PFSK-1 (cell line): ENCODE measurements around the gene ATG4A.

Experiments
- FOXP2 ChIP-seq: optimal IDR thresholded peaks from 2 replicates; pipeline ENCODE3; 2011; ENCODE audit warnings: borderline replicate concordance, control low read depth, inconsistent platforms; ENCODE audit not compliant: insufficient read depth; ENCODE audit errors: extremely low read length, extremely low read depth
- POLR2AphosphoS5 ChIP-seq: IDR thresholded peaks from 2 replicates; pipeline ENCODE4 v1.6.1; 2012; ENCODE audit warnings: low read depth, mild to moderate bottlenecking, control low read depth, low read length, moderate library complexity
- SIN3A ChIP-seq: IDR thresholded peaks from 2 replicates; pipeline ENCODE4 v1.6.1; 2012; ENCODE audit warnings: mild to moderate bottlenecking, low read length, moderate library complexity, borderline replicate concordance; ENCODE audit not compliant: insufficient read depth
- TAF1 ChIP-seq: IDR thresholded peaks from 2 replicates; pipeline ENCODE4 v1.6.1; 2012; ENCODE audit warnings: low read length, control low read depth, borderline replicate concordance; ENCODE audit not compliant: insufficient read depth
- TF ChIP-seq, protein P1 (sequence below), 2 experiments: IDR thresholded peaks; 2 replicates each; pipeline versions ENCODE4 v1.6.1 to v1.8.0; 2011 to 2012; ENCODE audit warnings: low read depth in 2 of 2, low read length in 2 of 2, control low read depth in 1 of 2, inconsistent platforms in 1 of 2, mild to moderate bottlenecking in 1 of 2, moderate library complexity in 1 of 2; ENCODE audit not compliant: insufficient read depth in 1 of 2

Gene ATG4A

DNA sequence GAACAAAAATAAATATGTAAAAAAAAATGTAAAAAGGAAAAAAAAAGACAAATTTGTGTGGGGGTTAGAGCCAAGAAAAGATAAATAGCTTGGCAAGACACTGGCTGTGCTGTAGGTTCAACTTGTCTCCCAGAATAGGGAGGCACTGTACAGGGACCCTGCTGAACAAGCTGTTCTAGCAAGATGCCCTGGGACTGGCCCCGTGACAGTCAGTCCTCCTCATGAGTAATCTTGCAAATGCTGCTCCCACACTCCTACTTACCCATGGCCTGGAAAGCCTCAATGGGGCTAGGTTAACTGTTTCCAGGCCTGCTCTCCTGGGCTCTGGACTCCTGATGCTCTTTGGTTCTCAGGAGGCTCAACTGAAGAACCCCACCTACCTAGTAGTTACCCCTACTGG, 106.8 kb downstream of the ATG4A start:
- TF ChIP-seq, protein P1, sequence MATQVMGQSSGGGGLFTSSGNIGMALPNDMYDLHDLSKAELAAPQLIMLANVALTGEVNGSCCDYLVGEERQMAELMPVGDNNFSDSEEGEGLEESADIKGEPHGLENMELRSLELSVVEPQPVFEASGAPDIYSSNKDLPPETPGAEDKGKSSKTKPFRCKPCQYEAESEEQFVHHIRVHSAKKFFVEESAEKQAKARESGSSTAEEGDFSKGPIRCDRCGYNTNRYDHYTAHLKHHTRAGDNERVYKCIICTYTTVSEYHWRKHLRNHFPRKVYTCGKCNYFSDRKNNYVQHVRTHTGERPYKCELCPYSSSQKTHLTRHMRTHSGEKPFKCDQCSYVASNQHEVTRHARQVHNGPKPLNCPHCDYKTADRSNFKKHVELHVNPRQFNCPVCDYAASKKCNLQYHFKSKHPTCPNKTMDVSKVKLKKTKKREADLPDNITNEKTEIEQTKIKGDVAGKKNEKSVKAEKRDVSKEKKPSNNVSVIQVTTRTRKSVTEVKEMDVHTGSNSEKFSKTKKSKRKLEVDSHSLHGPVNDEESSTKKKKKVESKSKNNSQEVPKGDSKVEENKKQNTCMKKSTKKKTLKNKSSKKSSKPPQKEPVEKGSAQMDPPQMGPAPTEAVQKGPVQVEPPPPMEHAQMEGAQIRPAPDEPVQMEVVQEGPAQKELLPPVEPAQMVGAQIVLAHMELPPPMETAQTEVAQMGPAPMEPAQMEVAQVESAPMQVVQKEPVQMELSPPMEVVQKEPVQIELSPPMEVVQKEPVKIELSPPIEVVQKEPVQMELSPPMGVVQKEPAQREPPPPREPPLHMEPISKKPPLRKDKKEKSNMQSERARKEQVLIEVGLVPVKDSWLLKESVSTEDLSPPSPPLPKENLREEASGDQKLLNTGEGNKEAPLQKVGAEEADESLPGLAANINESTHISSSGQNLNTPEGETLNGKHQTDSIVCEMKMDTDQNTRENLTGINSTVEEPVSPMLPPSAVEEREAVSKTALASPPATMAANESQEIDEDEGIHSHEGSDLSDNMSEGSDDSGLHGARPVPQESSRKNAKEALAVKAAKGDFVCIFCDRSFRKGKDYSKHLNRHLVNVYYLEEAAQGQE (IDR thresholded peaks at IDR 0.05; ENCODE audit: insufficient read depth in 1 of 2, low read depth in 2 of 2, low read length in 2 of 2) = no peak
- TF ChIP-seq TAF1 = no peak
- TF ChIP-seq SIN3A = no peak
- no peak for TF ChIP-seq POLR2AphosphoS5
- no peak for TF ChIP-seq FOXP2

- TF ChIP-seq, protein P1 (IDR thresholded peaks at IDR 0.05; ENCODE audit: insufficient read depth in 1 of 2, low read depth in 2 of 2, low read length in 2 of 2) = no peak
- TF ChIP-seq TAF1 (no peak), SIN3A (no peak), FOXP2 (no peak), POLR2AphosphoS5 (no peak)
Observed at GRCh38 chrX:108199041-108199440, 107.5 kb downstream of the ATG4A start.

GRCh38 chrX:108199691-108200090, 108.1 kb downstream of the ATG4A start:
- TF ChIP-seq TAF1 (no peak), FOXP2 (no peak), SIN3A (no peak)

- TF ChIP-seq POLR2AphosphoS5 (no peak), SIN3A (no peak), TAF1 (no peak), FOXP2 (no peak)
- TF ChIP-seq, protein P1 (IDR thresholded peaks at IDR 0.05; ENCODE audit: insufficient read depth in 1 of 2, low read depth in 2 of 2, low read length in 2 of 2) = no peak
Observed at GRCh38 chrX:108203540-108203939, 112.0 kb downstream of the ATG4A start.
